NCI-H2227 (cell line): ENCODE data around the gene STAC.

ENCODE experiments used
- DNase-seq: peaks from one replicate; lab custom pipeline; 2025; ENCODE audit not compliant: unreplicated experiment; lab: John Stamatoyannopoulos, UW

The STAC gene

DNA sequence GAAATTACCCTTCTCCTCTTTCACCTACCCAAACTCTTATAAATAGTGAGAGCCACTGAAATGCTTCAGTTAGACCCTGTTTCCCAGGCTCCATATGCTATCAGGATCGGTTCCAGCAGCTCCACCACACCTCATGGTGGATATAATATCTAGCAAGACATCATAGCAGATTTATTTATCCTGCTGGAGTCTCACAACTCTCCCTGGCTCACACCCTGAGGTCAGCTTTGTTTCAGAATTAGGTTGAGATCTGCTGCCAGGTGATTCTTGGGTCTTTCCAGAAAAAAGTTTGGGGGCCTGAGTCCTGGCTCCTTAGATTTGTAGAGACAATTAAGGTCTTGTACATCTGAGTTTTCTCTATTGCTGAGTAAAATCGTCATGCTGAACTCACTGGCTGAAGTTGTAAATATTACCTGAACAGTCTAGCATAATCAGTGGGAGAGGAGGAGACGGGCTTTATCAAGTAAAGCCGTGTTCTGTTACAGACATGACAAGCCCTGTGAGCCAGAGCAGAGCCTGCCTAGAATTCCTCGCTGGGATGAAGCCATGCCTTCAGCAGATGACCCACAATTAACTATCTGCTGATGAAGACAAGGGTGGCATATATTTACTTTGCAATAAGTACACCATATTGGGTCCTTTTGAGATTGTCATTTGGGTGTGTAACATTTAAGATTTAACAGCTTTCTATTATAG lies 131.6 kb downstream of the STAC start:
- DNase-seq: no peak

DNA sequence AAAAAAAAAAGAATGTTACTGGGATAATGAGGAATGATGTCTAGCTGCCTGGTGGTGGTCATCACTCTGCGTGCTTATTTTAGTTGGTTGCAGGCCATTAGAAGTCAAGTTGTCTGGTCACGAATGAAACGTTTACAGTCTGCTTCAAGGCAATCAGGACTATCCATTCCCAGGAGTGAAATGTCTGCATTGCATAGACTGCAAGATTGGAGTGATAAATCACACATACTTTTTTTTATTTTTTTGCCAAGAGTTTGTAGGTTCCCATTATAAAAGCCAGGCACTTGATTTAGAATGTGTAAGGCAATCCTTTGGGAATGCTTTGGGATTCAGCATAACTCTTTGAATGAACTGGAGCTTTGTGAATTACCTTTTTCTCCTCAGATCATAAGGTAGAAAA lies 132.3 kb downstream of the STAC start:
- DNase-seq: no peak

DNA sequence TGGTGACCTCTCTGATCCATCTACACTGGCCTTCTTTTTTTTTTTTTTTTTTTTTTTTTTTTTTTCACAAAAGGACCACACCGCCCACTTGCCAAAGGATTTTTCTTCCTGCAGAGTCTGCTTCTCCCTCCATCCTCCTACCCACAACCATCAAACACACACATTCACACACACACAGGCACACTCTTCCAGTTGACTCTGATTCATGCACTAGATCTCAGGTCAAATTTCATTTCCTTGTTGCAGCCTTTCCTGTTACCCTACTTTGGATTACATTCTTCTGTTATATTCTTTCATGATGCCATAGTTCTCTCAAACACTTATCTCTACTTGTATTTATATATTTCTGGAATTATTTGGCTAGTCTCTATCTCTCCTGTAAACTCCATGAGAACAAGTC lies 133.9 kb downstream of the STAC start:
- no peak for DNase-seq

DNA sequence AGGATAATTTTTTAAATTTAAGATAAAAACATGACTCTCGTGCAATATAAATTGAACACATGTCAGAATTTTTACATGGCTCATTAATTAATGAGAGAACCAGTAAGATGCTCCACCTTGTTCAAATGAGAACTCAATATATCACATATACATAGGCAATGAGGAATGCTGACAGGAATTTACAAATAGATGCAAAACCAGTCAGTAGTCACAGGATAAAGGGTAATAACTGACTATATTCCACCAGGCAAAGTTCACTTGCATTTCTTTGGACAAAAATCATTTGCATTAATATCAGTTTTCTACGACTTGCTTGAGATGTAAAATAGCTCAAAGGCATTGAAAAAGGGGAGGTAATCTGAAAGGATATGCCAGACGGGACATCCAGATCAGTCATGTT lies 139.4 kb downstream of the STAC start:
- DNase-seq: no peak

DNA sequence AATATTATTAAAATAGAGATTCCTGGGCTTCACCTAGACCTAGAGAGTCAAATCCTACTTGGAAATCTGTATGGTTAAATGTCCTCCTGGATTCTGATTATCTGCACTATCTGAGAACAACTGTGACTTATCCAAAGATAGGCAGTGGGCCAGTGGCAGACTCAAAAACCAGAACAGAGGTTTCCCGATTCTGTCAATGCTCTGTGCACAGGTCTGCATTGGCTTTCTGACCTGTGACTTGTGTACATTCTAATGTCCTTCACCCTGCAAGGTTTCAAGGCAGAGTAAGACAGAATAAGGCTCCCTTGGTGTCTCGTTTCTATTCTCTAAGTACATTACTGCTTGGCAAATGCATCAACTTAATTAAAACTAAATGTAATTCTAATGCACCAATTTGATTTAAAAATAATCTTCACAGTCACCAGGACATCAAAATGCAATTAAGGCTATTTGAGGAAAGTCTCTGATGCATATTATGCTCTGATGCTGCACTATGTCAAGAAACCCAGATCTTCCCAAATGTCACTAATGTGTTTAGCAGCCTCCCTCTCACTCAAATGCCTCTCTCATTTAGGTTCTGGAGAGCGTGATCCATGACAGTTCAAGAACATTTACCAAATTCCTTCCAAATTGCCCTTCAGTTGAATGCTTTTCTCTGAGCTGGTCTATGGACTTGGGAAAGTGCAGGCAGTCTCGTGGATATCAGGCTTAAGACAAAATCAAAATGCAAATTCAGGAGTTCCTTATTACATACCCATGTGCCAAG lies 140.1 kb downstream of the STAC start:
- no peak for DNase-seq

DNA sequence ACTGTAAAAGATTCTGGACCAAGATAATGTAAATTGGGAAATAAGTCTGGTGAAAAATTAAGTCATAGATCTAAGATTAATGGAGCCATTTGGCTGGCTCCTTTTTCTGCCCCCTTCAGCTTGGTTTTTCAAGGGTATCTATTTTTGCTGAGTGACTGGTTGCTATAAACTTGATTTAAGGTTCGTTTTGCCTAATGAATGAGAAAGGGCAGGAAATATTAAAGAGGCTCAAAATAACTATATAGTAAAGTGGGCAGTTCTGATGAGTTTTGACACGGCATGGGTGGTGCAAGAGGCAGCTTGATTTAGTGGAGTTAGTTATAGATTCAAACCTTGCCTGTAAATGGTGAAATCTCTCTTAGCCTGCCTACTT lies 140.7 kb downstream of the STAC start:
- DNase-seq: no peak

DNA sequence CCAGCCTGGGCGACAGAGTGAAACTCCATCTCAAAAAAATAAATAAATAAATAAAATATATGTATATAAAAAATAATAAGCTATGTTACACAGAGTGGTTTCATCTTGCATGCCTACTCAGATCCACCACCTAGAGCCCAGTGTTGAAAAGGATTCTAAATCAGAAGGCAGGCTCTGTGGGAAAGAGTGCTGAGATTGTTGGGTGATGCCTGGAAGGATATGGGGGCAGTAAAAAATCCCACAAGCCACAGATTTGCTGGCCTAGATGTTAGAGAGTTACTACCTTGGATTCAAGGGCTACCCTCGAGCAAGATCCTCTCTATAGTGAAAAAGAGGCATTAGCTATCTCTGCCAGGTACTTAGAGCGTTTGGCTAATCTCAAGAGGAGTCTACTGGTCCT lies 144.3 kb downstream of the STAC start:
- DNase-seq: no peak

DNA sequence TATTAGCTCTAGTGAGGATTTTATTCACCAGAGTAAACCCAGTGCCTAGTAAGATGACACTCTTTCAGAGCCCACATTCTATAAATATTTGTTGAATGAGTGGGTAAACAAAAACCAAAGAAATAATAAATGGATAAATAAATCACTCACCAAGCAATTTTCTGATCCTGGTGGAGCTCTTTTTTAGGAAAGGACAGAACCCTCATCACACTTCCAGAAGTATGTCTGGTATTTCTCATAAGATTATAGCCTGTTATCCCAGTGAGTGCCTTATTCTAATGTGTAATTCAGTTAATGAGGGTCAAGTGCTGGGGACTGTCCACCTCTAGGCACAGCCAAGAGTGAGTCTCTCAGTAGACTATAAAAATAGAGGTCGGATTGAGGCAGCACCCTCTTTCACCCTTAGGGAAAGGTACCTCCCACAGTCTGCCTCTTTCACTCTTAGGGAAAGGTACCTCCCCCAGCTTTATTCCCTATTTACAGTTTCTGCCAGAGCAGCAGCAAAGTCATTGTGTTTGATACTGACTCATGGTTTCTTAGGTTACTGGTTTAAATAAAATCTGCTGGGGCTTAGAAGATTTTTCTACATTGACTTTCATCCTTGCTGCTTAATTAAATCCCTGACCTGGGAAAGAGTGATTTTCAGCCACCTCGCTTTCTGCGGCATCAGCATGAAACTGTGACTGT lies 145.0 kb downstream of the STAC start:
- DNase-seq: no peak

DNA sequence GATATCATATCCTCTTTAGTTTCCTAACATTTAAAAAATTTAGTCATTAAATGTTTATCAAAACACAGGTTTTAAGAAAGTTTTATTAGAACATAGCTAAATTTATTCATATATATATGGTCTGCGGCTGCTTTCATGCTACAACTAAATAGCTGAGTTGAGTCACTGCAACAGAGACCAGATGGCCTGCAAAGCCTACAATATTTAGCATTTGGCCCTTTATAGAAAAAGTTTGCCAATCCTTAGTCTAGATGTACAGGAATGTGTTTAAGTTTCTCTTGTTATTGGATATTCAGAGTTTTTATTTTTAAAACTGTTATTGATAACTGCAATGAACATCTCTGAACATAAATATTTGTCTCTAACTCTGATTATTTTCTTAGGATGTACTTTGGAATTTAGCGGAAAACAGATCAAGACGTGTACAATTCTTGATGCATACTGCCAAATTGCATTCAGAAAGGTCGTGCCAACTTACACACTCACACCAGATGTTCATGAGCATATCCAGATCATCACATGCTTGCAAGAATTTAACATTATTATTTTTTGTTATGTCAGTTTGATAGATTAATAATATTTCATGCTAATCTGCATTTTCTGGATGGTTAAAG lies 157.9 kb downstream of the STAC start:
- DNase-seq: no peak

DNA sequence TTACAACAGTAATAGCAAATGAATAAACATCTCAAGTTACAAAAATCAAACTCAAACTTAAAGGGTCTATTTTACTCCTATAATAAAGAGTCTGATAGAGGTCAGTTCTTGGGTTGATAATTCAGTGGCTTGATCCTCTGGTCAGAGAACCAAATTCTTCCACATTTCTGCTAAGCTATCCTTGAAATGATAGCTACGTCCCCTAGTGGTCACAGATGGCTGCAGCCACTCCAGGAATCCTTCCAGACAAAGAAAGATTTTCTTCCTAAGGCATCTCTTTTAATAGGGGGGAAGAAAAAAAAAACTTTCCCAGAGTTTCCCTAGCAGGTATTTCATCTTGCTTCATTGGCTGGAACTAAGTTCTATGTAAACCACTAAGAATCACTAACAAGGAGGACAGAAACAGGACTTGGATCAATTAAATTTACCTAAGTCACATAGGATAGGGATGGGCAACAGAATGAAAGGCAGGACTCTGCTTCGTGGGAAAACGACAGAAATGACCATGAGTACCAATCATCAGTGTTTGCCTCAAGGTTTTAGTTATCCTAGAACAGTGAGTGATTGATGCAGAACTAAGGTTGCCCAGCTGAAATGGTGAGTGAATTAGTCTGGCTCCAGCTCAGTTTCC lies 160.7 kb downstream of the STAC start:
- DNase-seq: no peak

DNA sequence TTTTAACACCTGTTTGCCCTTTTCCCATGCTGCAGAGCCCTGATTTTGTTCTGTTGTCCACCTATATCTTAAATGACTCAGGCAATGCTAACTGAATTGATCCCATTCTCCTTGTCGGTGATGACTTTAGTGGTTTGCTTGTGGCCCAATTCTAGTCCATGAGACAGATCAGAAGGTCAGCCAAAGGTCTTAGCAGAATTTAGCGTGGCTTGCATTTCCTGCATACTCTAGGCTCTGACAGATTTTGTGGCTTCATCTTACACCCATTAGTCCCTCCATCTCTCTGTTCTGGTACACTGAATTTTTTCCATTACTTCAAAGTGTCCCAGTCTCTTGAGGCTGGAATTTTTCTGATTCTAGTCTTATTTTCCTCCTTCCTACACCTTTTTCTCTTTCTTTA lies 161.9 kb downstream of the STAC start:
- DNase-seq: no peak

DNA sequence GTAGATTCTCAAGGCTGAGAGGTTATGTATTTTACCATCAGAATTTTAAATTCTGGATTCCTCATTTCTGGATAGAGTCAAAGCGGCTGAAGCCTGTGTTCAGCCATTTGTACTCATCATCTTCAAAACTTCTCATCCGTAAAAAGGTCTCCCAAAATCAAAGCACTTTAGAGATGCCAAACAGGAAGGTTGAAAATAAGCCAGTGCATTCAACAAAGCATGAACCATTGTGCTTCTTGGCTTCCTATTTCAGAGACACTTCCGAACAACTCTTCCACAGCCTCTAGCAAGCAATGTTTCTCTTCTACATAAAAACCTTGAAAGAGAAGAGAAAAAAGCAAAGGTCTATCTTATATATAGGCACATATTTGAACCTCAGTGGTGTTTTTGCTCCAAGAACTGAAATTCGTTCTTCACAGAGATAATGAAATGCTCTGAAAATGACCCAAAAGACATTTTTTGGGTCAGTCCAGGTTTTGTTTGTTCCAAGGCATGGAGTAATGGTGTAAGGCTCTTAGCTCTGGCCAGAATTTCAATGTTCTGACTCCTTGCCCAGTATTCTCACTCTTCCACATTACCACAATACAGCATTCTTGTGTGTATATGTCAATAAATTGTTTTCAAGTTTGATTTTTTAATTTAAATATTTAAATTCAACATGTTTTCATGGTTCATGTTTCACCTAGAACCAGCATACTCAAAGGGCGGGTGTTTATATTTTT lies 163.1 kb downstream of the STAC start:
- no peak for DNase-seq

DNA sequence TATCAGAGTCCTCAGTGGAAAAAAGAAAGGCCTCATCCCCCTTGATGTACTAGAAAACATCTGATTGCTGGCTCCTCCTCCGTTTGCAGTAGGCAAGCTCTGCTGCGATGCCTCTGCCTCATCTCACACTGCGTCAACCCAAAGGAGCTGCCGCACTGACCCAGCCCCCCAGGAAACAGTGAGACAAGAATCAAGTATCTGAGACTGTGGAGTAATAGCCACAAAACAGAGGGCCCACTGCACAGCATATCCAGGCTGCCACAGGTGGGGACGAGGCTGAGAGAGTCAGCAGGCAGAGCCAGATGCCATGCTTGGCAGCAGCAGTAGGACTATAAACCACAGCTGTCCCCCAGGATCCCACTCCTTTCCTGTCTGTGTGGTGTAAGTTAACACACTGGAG lies 165.9 kb downstream of the STAC start:
- DNase-seq: no peak

DNA sequence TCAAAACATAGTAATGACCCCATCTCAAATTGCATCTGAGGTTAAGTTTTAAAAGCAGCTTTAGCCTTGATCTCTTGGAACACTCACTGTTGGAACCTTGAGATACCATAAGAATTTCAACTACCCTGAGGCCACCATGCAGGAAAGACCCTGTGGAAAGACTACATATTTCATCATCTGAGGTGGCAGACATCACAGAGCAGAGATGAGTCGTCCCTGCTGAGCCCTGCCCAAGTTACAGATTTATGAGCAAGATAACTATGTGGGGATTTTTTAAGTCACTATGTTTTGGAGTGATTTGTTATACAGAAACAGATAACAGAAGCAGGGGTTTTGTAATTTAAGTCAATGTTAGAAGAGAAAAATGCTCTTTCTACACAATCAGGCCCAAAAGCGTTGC lies 168.4 kb downstream of the STAC start:
- DNase-seq: no peak

DNA sequence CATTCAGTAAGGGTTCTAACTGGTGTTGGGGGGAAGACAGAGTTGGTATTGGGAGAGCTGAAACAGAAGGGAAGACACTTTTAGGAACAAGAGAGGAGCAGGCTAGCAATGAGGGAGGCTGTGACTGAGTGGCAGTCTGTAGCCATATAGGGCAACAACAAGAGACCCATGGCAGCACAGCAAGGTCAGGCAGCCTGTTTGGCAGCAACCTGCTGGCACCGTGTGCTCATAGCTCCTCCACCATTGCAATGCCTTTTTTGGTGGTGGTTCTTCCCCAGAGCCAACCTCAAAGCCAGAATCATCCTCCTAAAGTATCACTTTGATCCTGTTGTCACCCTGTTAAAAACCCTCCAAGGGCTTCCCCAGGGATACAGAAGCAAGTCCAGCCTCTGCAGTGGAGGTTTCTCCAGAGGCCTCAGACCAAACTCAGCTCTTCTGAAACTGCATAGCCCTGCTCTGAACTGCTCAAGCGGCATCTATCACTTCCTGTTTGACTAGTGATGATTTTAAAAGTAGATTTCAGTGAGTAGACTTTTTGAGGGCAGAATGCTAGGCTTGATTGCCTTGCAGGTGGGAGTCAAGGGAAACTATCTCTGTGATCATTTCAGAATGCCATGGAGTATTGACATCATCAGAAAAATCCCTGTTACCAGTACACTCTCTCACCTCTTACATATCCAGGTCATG lies 176.9 kb downstream of the STAC start:
- DNase-seq: no peak

DNA sequence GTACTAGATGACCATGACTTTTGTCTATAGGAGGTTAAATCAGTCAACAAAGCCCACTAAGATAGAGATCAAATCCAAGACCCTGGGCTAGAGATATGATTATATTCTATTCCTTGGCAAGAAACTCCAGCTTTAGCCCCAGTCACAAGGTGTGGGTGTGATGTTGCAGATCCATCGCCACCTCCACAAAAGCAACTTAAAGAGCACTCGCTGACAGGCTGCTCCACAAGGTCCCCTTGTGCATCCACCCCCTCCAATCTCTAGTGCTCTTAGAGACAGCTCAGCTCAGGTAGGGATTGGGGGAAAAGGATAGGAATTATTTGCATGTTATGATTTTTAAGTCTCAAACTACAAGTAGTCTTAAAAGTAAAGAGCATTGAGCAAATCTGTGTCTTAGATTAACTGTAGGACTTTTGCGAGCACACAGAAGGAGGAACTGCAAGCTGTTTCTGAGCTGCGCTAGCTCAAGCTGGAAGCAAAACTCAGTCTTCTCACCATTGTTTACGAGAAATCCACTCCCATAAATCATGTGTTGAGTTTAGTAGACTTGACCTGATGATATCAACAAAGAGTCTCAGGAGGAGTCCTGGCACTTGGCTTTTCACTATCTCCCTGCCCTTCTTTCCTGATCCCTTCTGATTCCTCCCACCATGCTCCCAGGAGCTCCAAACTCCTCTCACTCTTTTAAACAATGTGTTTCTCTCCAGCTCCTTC lies 177.6 kb downstream of the STAC start:
- no peak for DNase-seq

DNA sequence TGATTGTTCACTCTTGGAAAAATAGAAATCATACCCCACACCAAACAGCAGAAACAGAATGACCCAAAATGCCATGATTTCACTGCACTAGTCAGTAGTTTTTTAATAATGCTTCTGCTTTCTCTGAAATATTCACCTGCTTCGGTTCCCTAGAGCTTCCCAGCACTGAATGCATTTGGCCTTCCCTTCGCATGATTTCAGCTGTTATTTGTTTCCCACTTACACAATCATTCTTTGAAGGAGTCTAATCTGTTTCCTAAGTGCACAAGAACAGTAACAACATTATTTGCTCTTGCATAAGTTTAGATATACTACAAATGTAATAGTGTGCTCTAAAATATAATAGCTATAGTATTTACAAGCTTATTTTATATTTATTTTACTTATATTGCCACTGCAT lies 178.7 kb downstream of the STAC start:
- no peak for DNase-seq

DNA sequence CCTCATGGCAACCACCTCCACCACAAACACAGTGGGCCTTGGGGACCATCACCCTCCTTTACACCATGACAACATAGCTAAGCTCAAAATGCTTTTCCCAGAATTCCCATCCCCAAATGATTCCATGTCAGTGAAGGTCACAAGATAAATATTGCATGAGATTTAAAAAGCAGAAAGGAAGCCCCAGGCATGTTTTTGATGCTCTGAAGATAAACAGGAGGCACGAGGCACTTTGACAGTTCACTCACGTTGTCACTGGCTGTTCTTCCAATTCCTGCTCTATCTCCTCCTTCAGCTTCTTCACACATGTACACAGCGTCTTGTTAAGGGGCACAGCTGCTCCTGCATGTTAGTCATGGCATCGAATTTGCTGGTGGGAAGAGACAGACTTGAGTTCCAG lies 180.4 kb downstream of the STAC start:
- DNase-seq: no peak

DNA sequence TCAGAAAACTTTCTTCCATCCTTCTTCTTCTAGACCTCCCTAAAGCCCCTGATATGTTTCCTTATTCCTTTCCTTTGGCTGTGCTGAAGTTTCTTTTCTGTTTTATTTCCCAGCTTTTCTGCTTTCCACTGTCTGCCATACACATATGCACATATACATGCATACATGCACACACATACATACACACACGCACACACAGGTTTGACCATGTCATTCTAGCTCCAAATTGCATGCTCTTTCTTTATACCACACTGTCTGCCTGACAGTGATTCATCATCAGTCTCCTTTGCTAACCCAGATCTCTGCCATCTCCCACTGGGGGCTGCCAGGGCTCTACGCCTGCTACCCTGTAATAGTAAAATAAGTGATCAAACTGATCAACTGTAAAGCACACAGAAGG lies 181.3 kb downstream of the STAC start:
- no peak for DNase-seq

DNA sequence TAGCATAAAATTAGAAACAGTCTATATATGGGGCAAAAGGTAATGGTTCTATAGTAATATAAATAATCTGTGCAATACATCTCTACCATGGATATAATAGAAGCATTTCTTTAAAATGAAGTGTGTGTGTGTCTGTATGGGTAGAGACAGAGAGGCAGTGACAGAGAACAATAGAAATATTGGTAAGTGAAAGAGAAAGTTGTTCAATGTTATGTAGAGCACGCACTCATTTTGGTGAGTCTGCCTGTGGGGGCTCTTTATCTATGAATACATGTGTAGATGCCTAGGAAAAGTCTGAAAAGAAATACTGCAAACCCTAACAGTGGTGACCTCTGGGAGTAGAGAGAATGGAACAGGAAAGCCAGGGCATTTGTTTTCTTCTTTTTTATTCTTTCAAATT lies 182.6 kb downstream of the STAC start:
- no peak for DNase-seq
